ENCODE data around the gene TAF1C. TPM values are rescaled to one million over a fixed set of nuclear protein-coding genes. Genes with fewer than 3 reads are reported as not detected.
"Not testable (repeated sequence)": the region's sequence is repeated elsewhere in the genome, so short reads cannot be mapped to it uniquely, and the experiment has no call there.

Gene TAF1C
- total RNA-seq, 1 experiment from 2014 or later = 31.9 TPM

- no peaks in the 10 kb centered on the region for H3K4me1 ChIP-seq (ENCODE audit: control insufficient read depth, insufficient read depth, low read length)
- no peak overlapping the region for H3K27ac ChIP-seq (ENCODE audit: low read length)
- no peak for ATAC-seq
- no peak for DNase-seq (ENCODE audit: low read depth, low spot score)
- no peaks in the 10 kb centered on the region for H3K9me3 ChIP-seq (ENCODE audit: control insufficient read depth, insufficient read depth, low read depth, low read length)
- intact Hi-C loops (cut with micrococcal nuclease; ENCODE audit: unreplicated experiment) (no loop called here), in situ Hi-C loops (cut with HindIII; ENCODE audit: low pct_unique_long_range_greater_than_20kb, low sequenced_read_pairs) (no loop called here)
- H3K27me3 ChIP-seq (ENCODE audit: control insufficient read depth, insufficient read depth, low read length) = no peaks in the 10 kb centered on the region
- H3K4me3 ChIP-seq (ENCODE audit: low read depth in 2 of 2, low read length in 2 of 2) = no peak overlapping the region
- no peak for TF ChIP-seq POLR2AphosphoS5 (IDR thresholded peaks at IDR 0.05; ENCODE audit: low read depth, low read length)
- TF ChIP-seq TCF7L2 (IDR thresholded peaks at IDR 0.05; ENCODE audit: low read depth, low read length) = no peak
- TF ChIP-seq, protein P1, sequence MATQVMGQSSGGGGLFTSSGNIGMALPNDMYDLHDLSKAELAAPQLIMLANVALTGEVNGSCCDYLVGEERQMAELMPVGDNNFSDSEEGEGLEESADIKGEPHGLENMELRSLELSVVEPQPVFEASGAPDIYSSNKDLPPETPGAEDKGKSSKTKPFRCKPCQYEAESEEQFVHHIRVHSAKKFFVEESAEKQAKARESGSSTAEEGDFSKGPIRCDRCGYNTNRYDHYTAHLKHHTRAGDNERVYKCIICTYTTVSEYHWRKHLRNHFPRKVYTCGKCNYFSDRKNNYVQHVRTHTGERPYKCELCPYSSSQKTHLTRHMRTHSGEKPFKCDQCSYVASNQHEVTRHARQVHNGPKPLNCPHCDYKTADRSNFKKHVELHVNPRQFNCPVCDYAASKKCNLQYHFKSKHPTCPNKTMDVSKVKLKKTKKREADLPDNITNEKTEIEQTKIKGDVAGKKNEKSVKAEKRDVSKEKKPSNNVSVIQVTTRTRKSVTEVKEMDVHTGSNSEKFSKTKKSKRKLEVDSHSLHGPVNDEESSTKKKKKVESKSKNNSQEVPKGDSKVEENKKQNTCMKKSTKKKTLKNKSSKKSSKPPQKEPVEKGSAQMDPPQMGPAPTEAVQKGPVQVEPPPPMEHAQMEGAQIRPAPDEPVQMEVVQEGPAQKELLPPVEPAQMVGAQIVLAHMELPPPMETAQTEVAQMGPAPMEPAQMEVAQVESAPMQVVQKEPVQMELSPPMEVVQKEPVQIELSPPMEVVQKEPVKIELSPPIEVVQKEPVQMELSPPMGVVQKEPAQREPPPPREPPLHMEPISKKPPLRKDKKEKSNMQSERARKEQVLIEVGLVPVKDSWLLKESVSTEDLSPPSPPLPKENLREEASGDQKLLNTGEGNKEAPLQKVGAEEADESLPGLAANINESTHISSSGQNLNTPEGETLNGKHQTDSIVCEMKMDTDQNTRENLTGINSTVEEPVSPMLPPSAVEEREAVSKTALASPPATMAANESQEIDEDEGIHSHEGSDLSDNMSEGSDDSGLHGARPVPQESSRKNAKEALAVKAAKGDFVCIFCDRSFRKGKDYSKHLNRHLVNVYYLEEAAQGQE (IDR thresholded peaks at IDR 0.05; ENCODE audit: insufficient read depth in 1 of 2, low read depth in 2 of 2, low read length in 1 of 2) = no peak
- no peak for TF ChIP-seq SIN3A (IDR thresholded peaks at IDR 0.05; ENCODE audit: borderline replicate concordance, insufficient read depth, low read depth, low read length)
- TF ChIP-seq, protein P2, sequence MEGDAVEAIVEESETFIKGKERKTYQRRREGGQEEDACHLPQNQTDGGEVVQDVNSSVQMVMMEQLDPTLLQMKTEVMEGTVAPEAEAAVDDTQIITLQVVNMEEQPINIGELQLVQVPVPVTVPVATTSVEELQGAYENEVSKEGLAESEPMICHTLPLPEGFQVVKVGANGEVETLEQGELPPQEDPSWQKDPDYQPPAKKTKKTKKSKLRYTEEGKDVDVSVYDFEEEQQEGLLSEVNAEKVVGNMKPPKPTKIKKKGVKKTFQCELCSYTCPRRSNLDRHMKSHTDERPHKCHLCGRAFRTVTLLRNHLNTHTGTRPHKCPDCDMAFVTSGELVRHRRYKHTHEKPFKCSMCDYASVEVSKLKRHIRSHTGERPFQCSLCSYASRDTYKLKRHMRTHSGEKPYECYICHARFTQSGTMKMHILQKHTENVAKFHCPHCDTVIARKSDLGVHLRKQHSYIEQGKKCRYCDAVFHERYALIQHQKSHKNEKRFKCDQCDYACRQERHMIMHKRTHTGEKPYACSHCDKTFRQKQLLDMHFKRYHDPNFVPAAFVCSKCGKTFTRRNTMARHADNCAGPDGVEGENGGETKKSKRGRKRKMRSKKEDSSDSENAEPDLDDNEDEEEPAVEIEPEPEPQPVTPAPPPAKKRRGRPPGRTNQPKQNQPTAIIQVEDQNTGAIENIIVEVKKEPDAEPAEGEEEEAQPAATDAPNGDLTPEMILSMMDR (IDR thresholded peaks at IDR 0.05) = no peak
- CTCF ChIA-PET = no interaction called here
- POLR2A ChIA-PET = no interaction called here
- no TSS peak for BruUV-seq (replicated peaks)
- no peaks in the 10 kb centered on the region for H3K36me3 ChIP-seq (ENCODE audit: control insufficient read depth, insufficient read depth, low read length)
These were observed 19.3 kb upstream of the TAF1C start for GRCh38 chr16:84205976-84206691.

- POLR2A ChIA-PET; H3K27me3 ChIP-seq (ENCODE audit: control insufficient read depth, insufficient read depth, low read length); CTCF ChIA-PET; H3K9me3 ChIP-seq (ENCODE audit: control insufficient read depth, insufficient read depth, low read depth, low read length); ATAC-seq; DNase-seq (ENCODE audit: low read depth, low spot score); intact Hi-C loops (cut with micrococcal nuclease; ENCODE audit: unreplicated experiment); H3K27ac ChIP-seq (ENCODE audit: low read length); in situ Hi-C loops (cut with HindIII; ENCODE audit: low pct_unique_long_range_greater_than_20kb, low sequenced_read_pairs); H3K4me3 ChIP-seq (ENCODE audit: low read depth in 2 of 2, low read length in 2 of 2); H3K4me1 ChIP-seq (ENCODE audit: control insufficient read depth, insufficient read depth, low read length); BruUV-seq (replicated peaks); H3K36me3 ChIP-seq (ENCODE audit: control insufficient read depth, insufficient read depth, low read length): not testable (repeated sequence)
These were observed 18.3 kb upstream of the TAF1C start for GRCh38 chr16:84205123-84205522.

- H3K9me3 ChIP-seq (ENCODE audit: control insufficient read depth, insufficient read depth, low read depth, low read length); POLR2A ChIA-PET; BruUV-seq (replicated peaks); H3K4me3 ChIP-seq (ENCODE audit: low read depth in 2 of 2, low read length in 2 of 2); intact Hi-C loops (cut with micrococcal nuclease; ENCODE audit: unreplicated experiment); H3K27ac ChIP-seq (ENCODE audit: low read length); in situ Hi-C loops (cut with HindIII; ENCODE audit: low pct_unique_long_range_greater_than_20kb, low sequenced_read_pairs); H3K4me1 ChIP-seq (ENCODE audit: control insufficient read depth, insufficient read depth, low read length); CTCF ChIA-PET; ATAC-seq; H3K36me3 ChIP-seq (ENCODE audit: control insufficient read depth, insufficient read depth, low read length); DNase-seq (ENCODE audit: low read depth, low spot score); H3K27me3 ChIP-seq (ENCODE audit: control insufficient read depth, insufficient read depth, low read length): not testable (repeated sequence)
These were observed 17.7 kb upstream of the TAF1C start for GRCh38 chr16:84204551-84204950.
